ENCODE results near the gene HNMT.
A peak's percentile ranks its signal among the peaks of the same experiment; 100 is the strongest.
"Not testable (repeated sequence)": the region's sequence is repeated elsewhere in the genome, so short reads cannot be mapped to it uniquely, and the experiment has no call there.

The HNMT gene

GRCh38 chr2:137964066-137964858, at the start of gene HNMT:
Gene HNMT, plus strand, starts transcription at chr2:137964473. Its CDS starts 19 bp downstream, at chr2:137964492.
- peak within 1 kb of the TSS in 20 of 21 experiments; percentile 69 to 91 (median 81) for H3K27ac ChIP-seq
- H3K4me3 ChIP-seq, result peak within 1 kb of the TSS; percentile 23 to 43 (median 32)

GRCh38 chr2:137921105-137921880, 43.0 kb upstream of the HNMT start:
- H3K27ac ChIP-seq, result peak overlapping the region in 1 of 21 experiments; percentile 8
- H3K4me3 ChIP-seq, result no peak overlapping the region

- H3K27ac ChIP-seq, result peak overlapping the region in 2 of 21 experiments; percentile 8 to 16
- not testable (repeated sequence) for H3K4me3 ChIP-seq
Measured at GRCh38 chr2:137922171-137922570, 42.1 kb upstream of the HNMT start.

- Histone ChIP-seq H3K4me3 (no peak overlapping the region), H3K27ac (no peak overlapping the region)
Measured at GRCh38 chr2:137924019-137924418, 40.3 kb upstream of the HNMT start.

- no peak overlapping the region for H3K4me3 ChIP-seq
- H3K27ac ChIP-seq, result no peak overlapping the region
Measured at GRCh38 chr2:137925599-137925998, 38.7 kb upstream of the HNMT start.

GRCh38 chr2:137927846-137928245, 36.4 kb upstream of the HNMT start:
- H3K4me3 ChIP-seq, result no peak overlapping the region
- no peak overlapping the region for H3K27ac ChIP-seq

- H3K27ac ChIP-seq, result peak overlapping the region in 3 of 21 experiments; percentile 8 to 53 (median 29)
- H3K4me3 ChIP-seq, result no peak overlapping the region
Measured at GRCh38 chr2:137928547-137929518, 35.4 kb upstream of the HNMT start.

GRCh38 chr2:137929519-137929916, 34.8 kb upstream of the HNMT start:
- H3K4me3 ChIP-seq, result no peak overlapping the region

GRCh38 chr2:137930146-137930545, 34.1 kb upstream of the HNMT start:
- no peak overlapping the region for H3K4me3 ChIP-seq
- no peak overlapping the region for H3K27ac ChIP-seq

More at GRCh38 chr2:137929519-137929916, 34.8 kb upstream of the HNMT start:
- peak overlapping the region in 2 of 21 experiments; percentile 8 to 29 for H3K27ac ChIP-seq

- Histone ChIP-seq H3K4me3 (no peak overlapping the region), H3K27ac (no peak overlapping the region)
Measured at GRCh38 chr2:137935591-137935990, 28.7 kb upstream of the HNMT start.

GRCh38 chr2:137937246-137937645, 27.0 kb upstream of the HNMT start:
- H3K4me3 ChIP-seq, result no peak overlapping the region
- no peak overlapping the region for H3K27ac ChIP-seq

GRCh38 chr2:137937778-137938177, 26.5 kb upstream of the HNMT start:
- Histone ChIP-seq H3K4me3 (no peak overlapping the region), H3K27ac (no peak overlapping the region)

GRCh38 chr2:137938204-137938603, 26.1 kb upstream of the HNMT start:
- H3K27ac ChIP-seq, result no peak overlapping the region

GRCh38 chr2:137939026-137939425, 25.2 kb upstream of the HNMT start:
- Histone ChIP-seq H3K4me3 (no peak overlapping the region), H3K27ac (no peak overlapping the region)

More at GRCh38 chr2:137938204-137938603, 26.1 kb upstream of the HNMT start:
- no peak overlapping the region for H3K4me3 ChIP-seq

GRCh38 chr2:137940154-137940553, 24.1 kb upstream of the HNMT start:
- H3K27ac ChIP-seq, result no peak overlapping the region
- H3K4me3 ChIP-seq, result no peak overlapping the region

GRCh38 chr2:137942037-137942832, 22.0 kb upstream of the HNMT start:
- Histone ChIP-seq H3K27ac (no peak overlapping the region), H3K4me3 (no peak overlapping the region)

GRCh38 chr2:137942833-137943677, 21.2 kb upstream of the HNMT start:
- no peak overlapping the region for H3K27ac ChIP-seq
- no peak overlapping the region for H3K4me3 ChIP-seq

All from skin epidermis (tissue), 12 donors.